Esophagus squamous epithelium (tissue), 4 donors: Measurements from ENCODE around the gene UNC93B1.

Experiments used
- CTCF ChIP-seq, 6 experiments: fragments of 450-650 bp in 4 of 6; fragments of 200-600 bp in 2 of 6; sonication (generic) in 2 of 6; IDR thresholded peaks; one replicate each; pipeline ENCODE4 v1.5.1; 2016 to 2019; ENCODE audit warnings: antibody characterized with exemption in 6 of 6, mild to moderate bottlenecking in 4 of 6, moderate library complexity in 4 of 6
- POLR2A ChIP-seq, 4 donors: fragments of 450-650 bp; IDR thresholded peaks; one replicate each; pipeline ENCODE4 v1.6.1; 2017; ENCODE audit warnings: antibody characterized with exemption in 4 of 4, mild to moderate bottlenecking in 4 of 4, moderate library complexity in 3 of 4

GRCh38 chr11:68043349-68044144 lies 39.6 kb upstream of the UNC93B1 start:
- no peak for TF ChIP-seq CTCF (IDR thresholded peaks at IDR 0.05)
- no peak for TF ChIP-seq POLR2A (IDR thresholded peaks at IDR 0.05)
